HCT116 (cell line): ENCODE results near the gene MOB3A. TPM values are rescaled to one million over a fixed set of nuclear protein-coding genes. Genes with fewer than 3 reads are reported as not detected.

ENCODE experiments used
- ATAC-seq: fragments of 200-7000 bp; cut with Tn5 transposase; 2 replicates; pipeline ENCODE4 v1.9.1; 2020; ENCODE audit warnings: mild to moderate bottlenecking, moderate library complexity
- BruUV-seq: library from RNA; stranded (reverse); fragments of 400-500 nt; replicated peaks from 2 replicates; lab custom pipeline; 2021; lab: Mats Ljungman, UMichigan
- CTCF ChIA-PET: fragments of 300-600 bp; sonication (Branson Sonifier 250); formaldehyde crosslinking; loops from one replicate; lab custom pipeline; 2021; ENCODE audit warnings: antibody characterized with exemption; lab: Charles Lee
- POLR2A ChIA-PET: fragments of 300-600, 350-600 bp; sonication (Branson Sonifier 250); formaldehyde crosslinking; loops from one replicate; lab custom pipeline; 2021; ENCODE audit warnings: antibody characterized with exemption; lab: Charles Lee
- RAD21 ChIA-PET, 2 experiments: fragments of 300-600 bp; sonication (Branson Sonifier 250); formaldehyde crosslinking; loops; one replicate each; lab custom pipeline; 2023; ENCODE audit warnings: low total read pairs in 2 of 2; ENCODE audit not compliant: uncharacterized antibody in 2 of 2, unreplicated experiment in 2 of 2, low non-redundant PET in 1 of 2; lab: Charles Lee
- DNase-seq: peaks from one replicate; pipeline ENCODE4 v3.0.0-alpha.2; 2010; ENCODE audit warnings: low read depth, low spot score
- H2AFZ ChIP-seq: fragments of 200-600 bp; shearing (Covaris generic), sonication (generic); 2 replicates; pipeline ENCODE4 v1.6.1; 2017; ENCODE audit warnings: low read depth, mixed run types, mixed read lengths, antibody characterized with exemption, low read length; ENCODE audit not compliant: poor library complexity, severe bottlenecking
- H3K27ac ChIP-seq: 2 replicates; pipeline ENCODE4 v1.5.1; 2012; ENCODE audit warnings: low read depth, low read length
- H3K27me3 ChIP-seq: fragments of 200-600 bp; sonication (generic); 2 replicates; pipeline ENCODE4 v1.6.1; 2016; ENCODE audit warnings: mixed run types, low read length, mixed read lengths; ENCODE audit not compliant: insufficient read depth
- H3K36me3 ChIP-seq, 2 experiments: fragments of 200-500 bp in 1 of 2; fragments of 200-600 bp in 1 of 2; sonication (Bioruptor generic) in 1 of 2; sonication (generic) in 1 of 2; 2 replicates each; pipeline versions ENCODE4 v1.5.1 to v1.6.1; 2014 to 2016; ENCODE audit warnings: low read length in 2 of 2, inconsistent platforms in 1 of 2, mixed read lengths in 1 of 2, mixed run types in 1 of 2; ENCODE audit not compliant: insufficient read depth in 2 of 2, control insufficient read depth in 1 of 2
- H3K4me1 ChIP-seq, 2 experiments: fragments of 200-600 bp in 1 of 2; sonication (generic) in 1 of 2; 2 replicates each; pipeline versions ENCODE4 v1.5.1 to v1.6.1; 2012 to 2017; ENCODE audit warnings: low read length in 2 of 2, inconsistent platforms in 1 of 2, mild to moderate bottlenecking in 1 of 2, mixed read lengths in 1 of 2, mixed run types in 1 of 2, moderate library complexity in 1 of 2; ENCODE audit not compliant: insufficient read depth in 2 of 2, control insufficient read depth in 1 of 2
- H3K4me2 ChIP-seq: fragments of 200-600 bp; sonication (generic); 2 replicates; pipeline ENCODE4 v1.6.1; 2017; ENCODE audit warnings: mixed run types, low read length, mixed read lengths
- H3K4me3 ChIP-seq, 2 experiments: fragments of 200-600 bp in 1 of 2; sonication (generic) in 1 of 2; replicated peaks in 1 of 2; 2 replicates each; pipeline ENCODE4 v1.5.1; 2011 to 2016; ENCODE audit warnings: low read length in 2 of 2, control low read depth in 1 of 2, low read depth in 1 of 2, mild to moderate bottlenecking in 1 of 2, mixed read lengths in 1 of 2, mixed run types in 1 of 2
- H3K79me2 ChIP-seq: fragments of 200-600 bp; sonication (generic); 2 replicates; pipeline ENCODE4 v1.6.1; 2017; ENCODE audit warnings: mild to moderate bottlenecking, mixed run types, low read length, moderate library complexity, mixed read lengths; ENCODE audit not compliant: insufficient read depth
- H3K9ac ChIP-seq: fragments of 200-600 bp; sonication (generic); 2 replicates; pipeline ENCODE4 v1.6.1; 2016; ENCODE audit warnings: low read length, mixed read lengths
- H3K9me2 ChIP-seq: fragments of 200-600 bp; sonication (generic), shearing (Covaris generic); 2 replicates; pipeline ENCODE4 v1.6.1; 2017; ENCODE audit warnings: mixed run types, mild to moderate bottlenecking, moderate library complexity; ENCODE audit not compliant: insufficient read depth
- H3K9me3 ChIP-seq, 2 experiments: fragments of 200-500 bp in 1 of 2; fragments of 200-600 bp in 1 of 2; sonication (Bioruptor generic) in 1 of 2; sonication (generic) in 1 of 2; 2 replicates each; pipeline ENCODE4 v1.6.1; 2014 to 2017; ENCODE audit warnings: low read length in 2 of 2, mixed read lengths in 2 of 2, inconsistent platforms in 1 of 2, low read depth in 1 of 2, mild to moderate bottlenecking in 1 of 2, mixed run types in 1 of 2, moderate library complexity in 1 of 2; ENCODE audit not compliant: control insufficient read depth in 1 of 2, insufficient read depth in 1 of 2
- H4K20me1 ChIP-seq: fragments of 200-600 bp; sonication (generic), shearing (Covaris generic); 2 replicates; pipeline ENCODE4 v1.6.1; 2017; ENCODE audit warnings: mixed run types, mild to moderate bottlenecking, moderate library complexity; ENCODE audit not compliant: insufficient read depth
- ATF3 ChIP-seq: IDR thresholded peaks from 2 replicates; pipeline ENCODE4 v1.6.1; 2012
- CBX3 ChIP-seq: IDR thresholded peaks from 2 replicates; pipeline ENCODE4 v1.6.1; 2012; ENCODE audit warnings: low read depth
- CEBPB ChIP-seq: IDR thresholded peaks from 2 replicates; pipeline ENCODE4 v1.6.1; 2012; ENCODE audit warnings: low read depth
- ELF1 ChIP-seq: IDR thresholded peaks from 2 replicates; pipeline ENCODE4 v1.6.1; 2012; ENCODE audit warnings: low read depth, borderline replicate concordance
- EZH2 ChIP-seq: fragments of 200-600 bp; sonication (generic); IDR thresholded peaks from 2 replicates; pipeline ENCODE4 v1.6.1; 2017; ENCODE audit warnings: antibody characterized with exemption, mixed run types
- EZH2phosphoT487 ChIP-seq: fragments of 200-600 bp; IDR thresholded peaks from 2 replicates; pipeline ENCODE4 v1.6.1; 2018; ENCODE audit warnings: antibody characterized with exemption, borderline replicate concordance
- FOSL1 ChIP-seq: IDR thresholded peaks from 2 replicates; pipeline ENCODE4 v1.6.1; 2012; ENCODE audit warnings: low read depth
- JUND ChIP-seq: IDR thresholded peaks from 2 replicates; pipeline ENCODE4 v1.6.1; 2012
- POLR2A ChIP-seq: IDR thresholded peaks from 2 replicates; pipeline ENCODE4 v1.7.0; 2011; ENCODE audit warnings: borderline replicate concordance; ENCODE audit not compliant: insufficient read depth, insufficient read length; ENCODE audit errors: extremely low read depth
- POLR2AphosphoS5 ChIP-seq: IDR thresholded peaks from 2 replicates; pipeline ENCODE4 v1.6.1; 2011; ENCODE audit warnings: mild to moderate bottlenecking, low read depth, low read length, moderate library complexity
- SIN3A ChIP-seq: IDR thresholded peaks from 2 replicates; pipeline ENCODE4 v1.6.1; 2012; ENCODE audit warnings: low read depth
- ZBTB33 ChIP-seq: IDR thresholded peaks from 2 replicates; pipeline ENCODE4 v1.6.1; 2011; ENCODE audit warnings: mild to moderate bottlenecking, low read length, moderate library complexity; ENCODE audit not compliant: insufficient replicate concordance; ENCODE audit errors: extremely low read depth
- ZNF274 ChIP-seq: fragments of 200-500 bp; sonication (Bioruptor generic); IDR thresholded peaks from 2 replicates; pipeline ENCODE4 v1.6.1; 2014; ENCODE audit warnings: mild to moderate bottlenecking, low read depth, low read length, inconsistent platforms
- intact Hi-C: fragments of 100-400 bp; cut with micrococcal nuclease; formaldehyde crosslinking; loops from 2 replicates; pipeline ENCODE4 v1.10.0; 2022
- total RNA-seq: library from RNA; stranded (reverse); gene quantifications from one replicate; pipeline ENCODE4 v1.2.1, GENCODE V29; 2021; ENCODE audit not compliant: unreplicated experiment
- TF ChIP-seq, protein P1 (sequence below): IDR thresholded peaks from 2 replicates; pipeline ENCODE4 v1.6.1; 2012
- TF ChIP-seq, protein P2 (sequence below): IDR thresholded peaks from 2 replicates; pipeline ENCODE4 v1.6.1; 2012; ENCODE audit warnings: low read depth

MOB3A gene
- total RNA-seq, 1 experiment from 2014 or later: 32.1 TPM

- H3K4me2 ChIP-seq: no peak overlapping the region
- ChIA-PET RAD21 (no interaction called here), POLR2A (no interaction called here), CTCF (no interaction called here)
- no peak overlapping the region for H3K9ac ChIP-seq
- H3K36me3 ChIP-seq: peaks cover 35 to 55% of the 10 kb centered on the region in 2 experiments; a peak in 3 of 4 replicates
- intact Hi-C loops: no loop called here
- no peaks in the 10 kb centered on the region for H3K9me3 ChIP-seq
- no peak for ATAC-seq
- H3K27ac ChIP-seq: no peak overlapping the region
- H2AFZ ChIP-seq: no peak overlapping the region
- DNase-seq: no peak
- H3K4me3 ChIP-seq: no peak overlapping the region
- no TSS peak for BruUV-seq
- no peaks in the 10 kb centered on the region for H3K27me3 ChIP-seq
- no peaks in the 10 kb centered on the region for H4K20me1 ChIP-seq
- no peaks in the 10 kb centered on the region for H3K4me1 ChIP-seq
- no peak for TF ChIP-seq JUND
- no peaks in the 10 kb centered on the region; the same call in 1 of the 2 replicates for H3K79me2 ChIP-seq
- no peaks in the 10 kb centered on the region for H3K9me2 ChIP-seq
Observed at GRCh38 chr19:2118438-2118837, 22.3 kb upstream of the MOB3A start.

- H3K9ac ChIP-seq: no peak overlapping the region
- no TSS peak for BruUV-seq
- no peaks in the 10 kb centered on the region for H3K9me3 ChIP-seq
- intact Hi-C loops: no loop called here
- no peaks in the 10 kb centered on the region for H3K4me1 ChIP-seq
- ChIA-PET CTCF (no interaction called here), POLR2A (no interaction called here), RAD21 (no interaction called here)
- no peaks in the 10 kb centered on the region for H3K27me3 ChIP-seq
- no peaks in the 10 kb centered on the region for H3K79me2 ChIP-seq
- H4K20me1 ChIP-seq: no peaks in the 10 kb centered on the region
- ATAC-seq (no peak), DNase-seq (no peak)
- H2AFZ ChIP-seq: no peak overlapping the region
- no peak overlapping the region for H3K4me3 ChIP-seq
- H3K36me3 ChIP-seq: peaks cover 37 to 55% of the 10 kb centered on the region in 2 experiments; a peak in 3 of 4 replicates
- H3K27ac ChIP-seq: no peak overlapping the region
- H3K9me2 ChIP-seq: no peaks in the 10 kb centered on the region
- no peak overlapping the region for H3K4me2 ChIP-seq
- TF ChIP-seq, protein P1, sequence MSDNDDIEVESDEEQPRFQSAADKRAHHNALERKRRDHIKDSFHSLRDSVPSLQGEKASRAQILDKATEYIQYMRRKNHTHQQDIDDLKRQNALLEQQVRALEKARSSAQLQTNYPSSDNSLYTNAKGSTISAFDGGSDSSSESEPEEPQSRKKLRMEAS: no peak
- TF ChIP-seq JUND: no peak
- TF ChIP-seq, protein P2, sequence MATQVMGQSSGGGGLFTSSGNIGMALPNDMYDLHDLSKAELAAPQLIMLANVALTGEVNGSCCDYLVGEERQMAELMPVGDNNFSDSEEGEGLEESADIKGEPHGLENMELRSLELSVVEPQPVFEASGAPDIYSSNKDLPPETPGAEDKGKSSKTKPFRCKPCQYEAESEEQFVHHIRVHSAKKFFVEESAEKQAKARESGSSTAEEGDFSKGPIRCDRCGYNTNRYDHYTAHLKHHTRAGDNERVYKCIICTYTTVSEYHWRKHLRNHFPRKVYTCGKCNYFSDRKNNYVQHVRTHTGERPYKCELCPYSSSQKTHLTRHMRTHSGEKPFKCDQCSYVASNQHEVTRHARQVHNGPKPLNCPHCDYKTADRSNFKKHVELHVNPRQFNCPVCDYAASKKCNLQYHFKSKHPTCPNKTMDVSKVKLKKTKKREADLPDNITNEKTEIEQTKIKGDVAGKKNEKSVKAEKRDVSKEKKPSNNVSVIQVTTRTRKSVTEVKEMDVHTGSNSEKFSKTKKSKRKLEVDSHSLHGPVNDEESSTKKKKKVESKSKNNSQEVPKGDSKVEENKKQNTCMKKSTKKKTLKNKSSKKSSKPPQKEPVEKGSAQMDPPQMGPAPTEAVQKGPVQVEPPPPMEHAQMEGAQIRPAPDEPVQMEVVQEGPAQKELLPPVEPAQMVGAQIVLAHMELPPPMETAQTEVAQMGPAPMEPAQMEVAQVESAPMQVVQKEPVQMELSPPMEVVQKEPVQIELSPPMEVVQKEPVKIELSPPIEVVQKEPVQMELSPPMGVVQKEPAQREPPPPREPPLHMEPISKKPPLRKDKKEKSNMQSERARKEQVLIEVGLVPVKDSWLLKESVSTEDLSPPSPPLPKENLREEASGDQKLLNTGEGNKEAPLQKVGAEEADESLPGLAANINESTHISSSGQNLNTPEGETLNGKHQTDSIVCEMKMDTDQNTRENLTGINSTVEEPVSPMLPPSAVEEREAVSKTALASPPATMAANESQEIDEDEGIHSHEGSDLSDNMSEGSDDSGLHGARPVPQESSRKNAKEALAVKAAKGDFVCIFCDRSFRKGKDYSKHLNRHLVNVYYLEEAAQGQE: no peak
- TF ChIP-seq CBX3: no peak
- TF ChIP-seq ATF3: no peak
- no peak for TF ChIP-seq ELF1
- TF ChIP-seq POLR2AphosphoS5: no peak
- TF ChIP-seq POLR2A: no peak
- TF ChIP-seq CEBPB: no peak
- no peak for TF ChIP-seq ZNF274
- no peak for TF ChIP-seq EZH2phosphoT487
- no peak for TF ChIP-seq SIN3A
- TF ChIP-seq ZBTB33: no peak
- TF ChIP-seq EZH2: no peak
- no peak for TF ChIP-seq FOSL1
Observed at GRCh38 chr19:2117215-2117960, 21.3 kb upstream of the MOB3A start.
